ENCODE results near the gene OR6A2. TPM values are rescaled to one million over a fixed set of nuclear protein-coding genes. Genes with fewer than 3 reads are reported as not detected.

Gene OR6A2
- total and polyA plus RNA-seq, 9 of the 15 experiments (the other 6 are each of a cell fraction or from before 2014, with no cell fraction given) = 0.04 to 0.69 (median 0.35) TPM; not detected in 2

GRCh38 chr11:6771926-6772893 is 27.3 kb downstream of the OR6A2 start, which contains the start of gene OR2AG2 (continued):
- no peak for TF ChIP-seq STAG1 (CRISPR knock-in tag; IDR thresholded peaks at IDR 0.05; ENCODE audit: borderline replicate concordance)
- peak; percentile 9 to 35; a peak in 2 of 4 replicates for TF ChIP-seq NRF1 (conservative IDR thresholded peaks at IDR 0.05 in 1 of 2, IDR thresholded peaks at IDR 0.05 in 1 of 2)
- TF ChIP-seq ZKSCAN8 (CRISPR knock-in tag; IDR thresholded peaks at IDR 0.05) = no peak
- TF ChIP-seq EWSR1 (IDR thresholded peaks at IDR 0.05; ENCODE audit: borderline replicate concordance, low read depth, partially characterized antibody) = no peak
- TF ChIP-seq CBX5 (IDR thresholded peaks at IDR 0.05; ENCODE audit: borderline replicate concordance, low read depth) = no peak
- TF ChIP-seq JUND (IDR thresholded peaks at IDR 0.05; ENCODE audit: borderline replicate concordance, low read depth, low read length) = no peak
- no peak for TF ChIP-seq JUND (tag; IDR thresholded peaks at IDR 0.05; ENCODE audit: borderline replicate concordance, low read depth, low read length)
- no peak for TF ChIP-seq ZFP30 (CRISPR knock-in tag; IDR thresholded peaks at IDR 0.05; ENCODE audit: borderline replicate concordance)
- TF ChIP-seq KLF16 (IDR thresholded peaks at IDR 0.05) = no peak
- no peak for TF ChIP-seq ZNF143 (CRISPR knock-in tag; IDR thresholded peaks at IDR 0.05)
- TF ChIP-seq EGR1 (conservative IDR thresholded peaks at IDR 0.05) = no peak
- TF ChIP-seq ATF7 (IDR thresholded peaks at IDR 0.05) = no peak
- no peak for TF ChIP-seq ZNF639 (CRISPR knock-in tag; conservative IDR thresholded peaks at IDR 0.05 in 1 of 2, IDR thresholded peaks at IDR 0.05 in 1 of 2)
- no peak for TF ChIP-seq CREB1 (IDR thresholded peaks at IDR 0.05)
- no peak for TF ChIP-seq CREB1 (CRISPR knock-in tag; IDR thresholded peaks at IDR 0.05)
- TF ChIP-seq RBM17 (IDR thresholded peaks at IDR 0.05; ENCODE audit: borderline replicate concordance, low read depth, low read length) = no peak
- TF ChIP-seq PHF8 (IDR thresholded peaks at IDR 0.05; ENCODE audit: borderline replicate concordance, low read length) = no peak
- no peak for TF ChIP-seq ZKSCAN3 (CRISPR knock-in tag; IDR thresholded peaks at IDR 0.05)
- TF ChIP-seq ZNF224 (CRISPR knock-in tag; IDR thresholded peaks at IDR 0.05) = no peak
- TF ChIP-seq PATZ1 (CRISPR knock-in tag; IDR thresholded peaks at IDR 0.05; ENCODE audit: borderline replicate concordance) = no peak
- no peak for TF ChIP-seq NR2C2 (CRISPR knock-in tag; IDR thresholded peaks at IDR 0.05)
- TF ChIP-seq NR2C2 (tag; IDR thresholded peaks at IDR 0.05) = peak; percentile 63
- TF ChIP-seq NCOA1 (IDR thresholded peaks at IDR 0.05; ENCODE audit: low read depth) = no peak
